Measurements from ENCODE around the gene ADD1. TPM values are rescaled to one million over a fixed set of nuclear protein-coding genes. Genes with fewer than 3 reads are reported as not detected.

The ADD1 gene
- total and polyA plus RNA-seq, 2 of the 13 experiments (the other 11 are each of a cell fraction or from before 2014, with no cell fraction given): 73.9 to 122 TPM

- DNase-seq (ENCODE audit: low spot score) (no peak), FAIRE-seq (no peak), ATAC-seq (no peak)
- 95% methylated on average over 12 of the region's 16 CpGs for WGBS (ENCODE audit: low lambda C conversion rate)
- Histone ChIP-seq H2AFZ (ENCODE audit: low read length) (no peak overlapping the region), H3K9me3 (ENCODE audit: low read length) (no peaks in the 10 kb centered on the region), H3K36me3 (replicated peaks in 1 of 2; ENCODE audit: control insufficient read depth in 1 of 2, insufficient read depth in 2 of 2, low read length in 2 of 2) (peaks cover 25 to 47% of the 10 kb centered on the region in 2 experiments), H3K4me1 (ENCODE audit: insufficient read depth, low read length) (peaks cover 23% of the 10 kb centered on the region), H3K4me2 (ENCODE audit: low read depth, low read length) (no peak overlapping the region), H3K79me2 (ENCODE audit: insufficient read depth, low read length) (no peaks in the 10 kb centered on the region), H4K20me1 (ENCODE audit: insufficient read depth, low read length) (no peaks in the 10 kb centered on the region), H3K4me3 (replicated peaks in 1 of 3; ENCODE audit: insufficient read depth in 1 of 3, low read depth in 2 of 3, low read length in 3 of 3) (no peak overlapping the region), H3K27ac (ENCODE audit: extremely low read length, insufficient read depth, low read length) (no peak overlapping the region), H3K27me3 (ENCODE audit: control insufficient read depth in 1 of 2, insufficient read depth in 2 of 2, low read length in 2 of 2) (no peaks in the 10 kb centered on the region), H3K9ac (ENCODE audit: insufficient read depth, low read depth, low read length) (no peak overlapping the region)
- BruUV-seq (replicated peaks): TSS peak; percentile 62
- no peak for TF ChIP-seq ATAD3A (CRISPR knock-in tag; IDR thresholded peaks at IDR 0.05)
- TF ChIP-seq RBFOX2 (IDR thresholded peaks at IDR 0.05; ENCODE audit: low read depth, low read length): 0 out of 2 replicates have a peak, but pooled peaks have one; percentile 24
- TF ChIP-seq XBP1 (CRISPR knock-in tag; IDR thresholded peaks at IDR 0.05): no peak
- in situ Hi-C loops (cut with HindIII; ENCODE audit: extremely low pct_ligation_motif_present, low pct_unique_long_range_greater_than_20kb): no loop called here
- intact Hi-C loops (cut with micrococcal nuclease; ENCODE audit: unreplicated experiment): no loop called here
- ChIA-PET CTCF (ENCODE audit: low intra/inter-chr PET ratio, low total read pairs) (no interaction called here), POLR2A (no interaction called here)
These were observed 85.8 kb downstream of the ADD1 start for GRCh38 chr4:2929469-2929868.

GRCh38 chr4:2930135-2930757 lies 86.6 kb downstream of the ADD1 start:
- peaks cover 23 to 41% of the 10 kb centered on the region in 2 experiments for H3K36me3 ChIP-seq (replicated peaks in 1 of 2; ENCODE audit: control insufficient read depth in 1 of 2, insufficient read depth in 2 of 2, low read length in 2 of 2)
- H3K27ac ChIP-seq (ENCODE audit: extremely low read length, insufficient read depth, low read length): peak overlapping the region; percentile 22
- no peak overlapping the region for H3K4me3 ChIP-seq (replicated peaks in 1 of 3; ENCODE audit: insufficient read depth in 1 of 3, low read depth in 2 of 3, low read length in 3 of 3)
- DNase-seq (ENCODE audit: low spot score) (peak; percentile 53), ATAC-seq (peak; percentile 4; the same call in 2 of the 3 replicates), FAIRE-seq (no peak)
- ChIA-PET CTCF (ENCODE audit: low intra/inter-chr PET ratio, low total read pairs) (no interaction called here), POLR2A (interaction anchor here (1.2 kb wide), 1 partner anchor 14 kb away, joined by 5 read pairs; no protein-coding TSS in a partner anchor)
- H2AFZ ChIP-seq (ENCODE audit: low read length): no peak overlapping the region
- no peak overlapping the region for H3K9ac ChIP-seq (ENCODE audit: insufficient read depth, low read depth, low read length)
- no peaks in the 10 kb centered on the region; a peak in 1 of 5 replicates for H3K27me3 ChIP-seq (ENCODE audit: control insufficient read depth in 1 of 2, insufficient read depth in 2 of 2, low read length in 2 of 2)
- intact Hi-C loops (cut with micrococcal nuclease; ENCODE audit: unreplicated experiment): loop anchor here (10.0 kb wide), 1 partner anchor 65 kb away; no protein-coding TSS in a partner anchor
- no peaks in the 10 kb centered on the region for H4K20me1 ChIP-seq (ENCODE audit: insufficient read depth, low read length)
- peaks cover 2% of the 10 kb centered on the region for H3K79me2 ChIP-seq (ENCODE audit: insufficient read depth, low read length)
- H3K9me3 ChIP-seq (ENCODE audit: low read length): no peaks in the 10 kb centered on the region
- BruUV-seq (replicated peaks): no TSS peak
- TF ChIP-seq SRF (IDR thresholded peaks at IDR 0.05; ENCODE audit: low read depth, low read length) (peak; percentile 90), CEBPB (IDR thresholded peaks at IDR 0.05; ENCODE audit: borderline replicate concordance, low read depth, low read length) (peak; percentile 60; the same call in 1 of the 2 replicates), RBM22 (optimal IDR thresholded peaks at IDR 0.05; ENCODE audit: low read length) (peak; percentile 77), ZNF337 (CRISPR knock-in tag; IDR thresholded peaks at IDR 0.05; ENCODE audit: borderline replicate concordance, low read depth) (no peak), KLF9 (CRISPR knock-in tag; IDR thresholded peaks at IDR 0.05; ENCODE audit: low read depth) (no peak), CEBPG (CRISPR knock-in tag; IDR thresholded peaks at IDR 0.05) (0 out of 2 replicates have a peak, but pooled peaks have one; percentile 24), RFX1 (IDR thresholded peaks at IDR 0.05) (no peak), ZBTB1 (CRISPR knock-in tag; IDR thresholded peaks at IDR 0.05; ENCODE audit: borderline replicate concordance) (no peak), SAP130 (CRISPR knock-in tag; IDR thresholded peaks at IDR 0.05; ENCODE audit: low read depth) (peak; percentile 32; the same call in 1 of the 2 replicates), ZFP36 (IDR thresholded peaks at IDR 0.05; ENCODE audit: borderline replicate concordance, low read depth, low read length, partially characterized antibody) (no peak)
- 74% methylated on average over 9 of the region's 12 CpGs for WGBS (ENCODE audit: low lambda C conversion rate)
- H3K4me2 ChIP-seq (ENCODE audit: low read depth, low read length): no peak overlapping the region
- in situ Hi-C loops (cut with HindIII; ENCODE audit: extremely low pct_ligation_motif_present, low pct_unique_long_range_greater_than_20kb): no loop called here
- peaks cover 23% of the 10 kb centered on the region for H3K4me1 ChIP-seq (ENCODE audit: insufficient read depth, low read length)
